ENCODE data around the gene TMEM131L. TPM values are rescaled to one million over a fixed set of nuclear protein-coding genes. Genes with fewer than 3 reads are reported as not detected.

TMEM131L gene
- total and polyA plus RNA-seq, 2 donors (not counting 3 experiments of a cell fraction or from before 2014, with no cell fraction given), result 7.7 to 21.2 TPM

DNA sequence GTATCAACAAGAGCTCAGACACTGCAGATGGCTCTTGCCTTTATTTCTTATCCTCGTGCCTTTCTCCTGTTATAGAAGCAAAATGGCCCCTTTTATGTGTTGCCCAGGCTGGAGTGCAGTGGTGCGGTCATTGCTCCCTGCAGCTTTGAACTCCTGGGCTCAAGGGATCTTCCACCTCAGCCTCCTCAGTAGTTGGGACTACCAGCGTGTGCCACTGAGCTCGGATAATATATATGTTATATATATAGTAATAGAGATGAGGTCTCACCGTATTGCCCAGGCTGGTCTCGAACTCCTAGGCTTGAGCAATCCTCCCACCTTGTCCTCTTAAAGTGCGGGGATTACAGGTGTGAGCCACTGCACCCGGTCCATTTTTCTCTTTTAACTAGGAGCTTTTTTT lies 79.7 kb downstream of the TMEM131L start:
- CTCF ChIA-PET, result interaction anchor here (1.4 to 2.8 kb wide), 2 partner anchors 15 to 28 kb away, joined by 5 to 11 read pairs; no protein-coding TSS in a partner anchor
- no peaks in the 10 kb centered on the region for H3K36me3 ChIP-seq (ENCODE audit: control insufficient read depth in 2 of 2, extremely low read depth in 1 of 2, insufficient read depth in 2 of 2, low read length in 2 of 2)
- no peak overlapping the region for H3K27ac ChIP-seq (ENCODE audit: insufficient read depth, low read depth, low read length)
- no peaks in the 10 kb centered on the region for H4K20me1 ChIP-seq (replicated peaks; ENCODE audit: control insufficient read depth, extremely low read depth, insufficient read depth, low read length)
- no peak overlapping the region for H3K4me2 ChIP-seq (ENCODE audit: insufficient read depth, low read length)
- no peaks in the 10 kb centered on the region for H3K9me3 ChIP-seq (replicated peaks; ENCODE audit: control insufficient read depth, insufficient read depth, low read length)
- dilution Hi-C loops (cut with MboI; ENCODE audit: extremely low pct_ligation_motif_present, low sequenced_read_pairs) (no loop called here), intact Hi-C loops (cut with micrococcal nuclease) (no loop called here)
- H2AFZ ChIP-seq (ENCODE audit: low read depth, low read length), result no peak overlapping the region
- no peaks in the 10 kb centered on the region for H3K79me2 ChIP-seq (ENCODE audit: control insufficient read depth, insufficient read depth, low read length)
- no peak for TF ChIP-seq EZH2 (IDR thresholded peaks at IDR 0.05; ENCODE audit: borderline replicate concordance, low read depth, low read length, severe bottlenecking)
- H3K4me3 ChIP-seq (replicated peaks in 1 of 3; ENCODE audit: insufficient read depth in 1 of 3, low read depth in 1 of 3, low read length in 3 of 3), result no peak overlapping the region
- no peaks in the 10 kb centered on the region for H3K9me1 ChIP-seq (replicated peaks; ENCODE audit: control insufficient read depth, extremely low read depth, insufficient read depth, low read length)
- no TSS peak for BruUV-seq (replicated peaks)
- DNase-seq (ENCODE audit: low read depth, low spot score) (no peak), FAIRE-seq (no peak)
- no peak overlapping the region for H3K9ac ChIP-seq (replicated peaks; ENCODE audit: extremely low read depth, insufficient read depth, low read length)
- no peaks in the 10 kb centered on the region for H3K4me1 ChIP-seq (ENCODE audit: control insufficient read depth, extremely low read depth, insufficient read depth, low read length)
- POLR2A ChIA-PET, result interaction anchor here (0.6 kb wide), 1 partner anchor 24 kb away, joined by 3 read pairs; no protein-coding TSS in a partner anchor
- H3K27me3 ChIP-seq (ENCODE audit: control insufficient read depth in 2 of 2, insufficient read depth in 2 of 2, low read length in 2 of 2), result no peaks in the 10 kb centered on the region

DNA sequence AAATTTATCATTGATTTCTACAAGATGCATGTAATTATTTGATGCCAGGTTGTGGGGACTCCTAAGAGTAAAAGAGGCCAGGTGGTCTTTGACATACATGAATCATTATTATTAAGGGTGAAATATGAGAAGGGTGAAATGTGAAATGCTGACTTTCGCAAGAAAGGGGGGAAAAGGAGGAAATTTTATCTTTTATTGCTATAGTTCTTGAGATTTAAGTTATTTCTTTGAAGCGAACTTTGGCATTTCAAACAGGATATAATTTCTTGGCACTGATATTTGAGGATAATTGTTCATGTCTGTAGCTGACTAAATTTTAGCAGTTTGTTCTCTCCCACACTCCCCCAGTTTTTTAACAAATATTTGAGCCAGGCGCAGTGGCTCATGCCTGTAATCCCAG lies 80.1 kb downstream of the TMEM131L start:
- Histone ChIP-seq H3K4me2 (ENCODE audit: insufficient read depth, low read length) (no peak overlapping the region), H4K20me1 (replicated peaks; ENCODE audit: control insufficient read depth, extremely low read depth, insufficient read depth, low read length) (no peaks in the 10 kb centered on the region), H3K9ac (replicated peaks; ENCODE audit: extremely low read depth, insufficient read depth, low read length) (no peak overlapping the region), H3K4me3 (replicated peaks in 1 of 3; ENCODE audit: insufficient read depth in 1 of 3, low read depth in 1 of 3, low read length in 3 of 3) (no peak overlapping the region), H3K27me3 (ENCODE audit: control insufficient read depth in 2 of 2, insufficient read depth in 2 of 2, low read length in 2 of 2) (no peaks in the 10 kb centered on the region), H2AFZ (ENCODE audit: low read depth, low read length) (no peak overlapping the region), H3K36me3 (ENCODE audit: control insufficient read depth in 2 of 2, extremely low read depth in 1 of 2, insufficient read depth in 2 of 2, low read length in 2 of 2) (no peaks in the 10 kb centered on the region), H3K79me2 (ENCODE audit: control insufficient read depth, insufficient read depth, low read length) (no peaks in the 10 kb centered on the region), H3K9me1 (replicated peaks; ENCODE audit: control insufficient read depth, extremely low read depth, insufficient read depth, low read length) (no peaks in the 10 kb centered on the region), H3K27ac (ENCODE audit: insufficient read depth, low read depth, low read length) (no peak overlapping the region), H3K4me1 (ENCODE audit: control insufficient read depth, extremely low read depth, insufficient read depth, low read length) (no peaks in the 10 kb centered on the region), H3K9me3 (replicated peaks; ENCODE audit: control insufficient read depth, insufficient read depth, low read length) (no peaks in the 10 kb centered on the region)
- DNase-seq (ENCODE audit: low read depth, low spot score), result no peak
- no peak for TF ChIP-seq EZH2 (IDR thresholded peaks at IDR 0.05; ENCODE audit: borderline replicate concordance, low read depth, low read length, severe bottlenecking)
- BruUV-seq (replicated peaks), result no TSS peak
- intact Hi-C loops (cut with micrococcal nuclease), result no loop called here
- dilution Hi-C loops (cut with MboI; ENCODE audit: extremely low pct_ligation_motif_present, low sequenced_read_pairs), result no loop called here
- ChIA-PET POLR2A (no interaction called here), CTCF (interaction anchor here (1.2 kb wide), 1 partner anchor 13 kb away, joined by 3 read pairs; no protein-coding TSS in a partner anchor)
- no peak for FAIRE-seq

All from endothelial cell of umbilical vein (primary cell).